ENCODE results near the gene RSPH6A.
"Not testable (repeated sequence)": the region's sequence is repeated elsewhere in the genome, so short reads cannot be mapped to it uniquely, and the experiment has no call there.

The RSPH6A gene

GRCh38 chr19:45799541-45799940 is 15.6 kb downstream of the RSPH6A start:
- not testable (repeated sequence) for DNase-seq

- DNase-seq: no peak
These were observed 16.1 kb downstream of the RSPH6A start for GRCh38 chr19:45798995-45799517.

- no peak for DNase-seq
These were observed 20.5 kb downstream of the RSPH6A start for GRCh38 chr19:45794627-45795026.

- DNase-seq: no peak
These were observed 21.2 kb downstream of the RSPH6A start for GRCh38 chr19:45793876-45794275.

- no peak for DNase-seq
These were observed 21.9 kb downstream of the RSPH6A start for GRCh38 chr19:45793178-45793564.

- peak; percentile 39 for DNase-seq
These were observed 22.5 kb downstream of the RSPH6A start, which contains the start of gene DMWD for GRCh38 chr19:45792470-45793177. Gene DMWD, minus strand, starts transcription at chr19:45792845. Its CDS starts 89 bp downstream, at chr19:45792756.

GRCh38 chr19:45791744-45792469 is 23.2 kb downstream of the RSPH6A start:
- no peak for DNase-seq

- peak; percentile 82 for DNase-seq
These were observed 24.2 kb downstream of the RSPH6A start for GRCh38 chr19:45790942-45791341.

- DNase-seq: no peak
These were observed 25.9 kb downstream of the RSPH6A start for GRCh38 chr19:45789035-45789786.

GRCh38 chr19:45786533-45786894 is 28.6 kb downstream of the RSPH6A start:
- DNase-seq: no peak

- DNase-seq: no peak
These were observed 29.2 kb downstream of the RSPH6A start for GRCh38 chr19:45785781-45786532.

GRCh38 chr19:45785097-45785496 is 30.0 kb downstream of the RSPH6A start:
- no peak for DNase-seq

GRCh38 chr19:45784096-45784495 is 31.0 kb downstream of the RSPH6A start:
- DNase-seq: no peak

- no peak for DNase-seq
These were observed 32.0 kb downstream of the RSPH6A start for GRCh38 chr19:45782820-45783785.

- DNase-seq: no peak
These were observed 32.9 kb downstream of the RSPH6A start, which contains the start of gene DMPK for GRCh38 chr19:45782162-45782691. Gene DMPK, minus strand, starts transcription at chr19:45782490. Its CDS starts 138 bp downstream, at chr19:45782352.

- DNase-seq: no peak
These were observed 33.6 kb downstream of the RSPH6A start for GRCh38 chr19:45781214-45782161.

- DNase-seq: no peak
These were observed 34.5 kb downstream of the RSPH6A start for GRCh38 chr19:45780448-45781213.

- DNase-seq: no peak
These were observed 35.0 kb downstream of the RSPH6A start for GRCh38 chr19:45780146-45780447.
